Measurements from ENCODE around the gene FCRLB.

Gene FCRLB

DNA sequence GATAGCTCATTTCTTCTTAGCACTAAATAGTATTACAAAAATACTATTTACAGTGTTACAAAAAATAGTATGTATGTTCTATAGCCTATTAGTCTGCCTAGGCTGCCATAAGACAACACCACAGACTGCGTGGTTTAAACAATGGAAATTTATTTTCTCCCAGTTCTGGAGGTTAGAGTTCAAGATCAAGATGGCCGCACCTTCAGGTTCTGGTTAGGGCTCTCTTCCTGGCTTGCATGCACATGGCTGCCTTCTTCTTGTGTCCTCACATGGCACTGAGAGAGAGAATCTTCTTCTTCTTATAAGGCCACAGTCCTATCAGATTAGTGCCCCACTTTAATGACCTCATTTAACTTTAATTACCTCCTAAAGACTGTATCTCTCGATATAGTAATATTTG is 48.9 kb downstream of the FCRLB start:
- Histone ChIP-seq H3K4me2 (ENCODE audit: low read depth, low read length) (peak overlapping the region; percentile 62), H3K9ac (ENCODE audit: low read length) (no peak overlapping the region), H3K36me3 (replicated peaks; ENCODE audit: insufficient read depth, low read length) (no peaks in the 10 kb centered on the region), H3K4me1 (ENCODE audit: low read length) (peaks cover 51% of the 10 kb centered on the region), H3K4me3 (ENCODE audit: low read length) (peak overlapping the region; percentile 24; the same call in 1 of the 2 replicates), H2AFZ (ENCODE audit: low read length) (no peak overlapping the region), H3K27ac (ENCODE audit: low read length) (peak overlapping the region; percentile 74; the same call in 1 of the 2 replicates), H3F3A (ENCODE audit: insufficient read depth, low read length) (peaks cover 32% of the 10 kb centered on the region), H3K9me3 (replicated peaks; ENCODE audit: insufficient read depth, low read length) (no peaks in the 10 kb centered on the region), H4K20me1 (ENCODE audit: insufficient read depth, low read length) (no peaks in the 10 kb centered on the region), H3K79me2 (ENCODE audit: low read length) (peaks cover 92% of the 10 kb centered on the region), H3K27me3 (replicated peaks; ENCODE audit: insufficient read depth, low read length) (no peaks in the 10 kb centered on the region), H3K9me2 (replicated peaks; ENCODE audit: insufficient read depth, low read length) (no peaks in the 10 kb centered on the region)
- no peak for TF ChIP-seq EZH2phosphoT487 (IDR thresholded peaks at IDR 0.05; ENCODE audit: low read length)
- TF ChIP-seq, protein P1, sequence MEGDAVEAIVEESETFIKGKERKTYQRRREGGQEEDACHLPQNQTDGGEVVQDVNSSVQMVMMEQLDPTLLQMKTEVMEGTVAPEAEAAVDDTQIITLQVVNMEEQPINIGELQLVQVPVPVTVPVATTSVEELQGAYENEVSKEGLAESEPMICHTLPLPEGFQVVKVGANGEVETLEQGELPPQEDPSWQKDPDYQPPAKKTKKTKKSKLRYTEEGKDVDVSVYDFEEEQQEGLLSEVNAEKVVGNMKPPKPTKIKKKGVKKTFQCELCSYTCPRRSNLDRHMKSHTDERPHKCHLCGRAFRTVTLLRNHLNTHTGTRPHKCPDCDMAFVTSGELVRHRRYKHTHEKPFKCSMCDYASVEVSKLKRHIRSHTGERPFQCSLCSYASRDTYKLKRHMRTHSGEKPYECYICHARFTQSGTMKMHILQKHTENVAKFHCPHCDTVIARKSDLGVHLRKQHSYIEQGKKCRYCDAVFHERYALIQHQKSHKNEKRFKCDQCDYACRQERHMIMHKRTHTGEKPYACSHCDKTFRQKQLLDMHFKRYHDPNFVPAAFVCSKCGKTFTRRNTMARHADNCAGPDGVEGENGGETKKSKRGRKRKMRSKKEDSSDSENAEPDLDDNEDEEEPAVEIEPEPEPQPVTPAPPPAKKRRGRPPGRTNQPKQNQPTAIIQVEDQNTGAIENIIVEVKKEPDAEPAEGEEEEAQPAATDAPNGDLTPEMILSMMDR (IDR thresholded peaks at IDR 0.05; ENCODE audit: low read length), result no peak
- TF ChIP-seq EZH2 (optimal IDR thresholded peaks at IDR 0.05; ENCODE audit: low read depth, low read length), result no peak
- DNase-seq, result no peak

GRCh38 chr1:161771161-161771560 is 49.8 kb downstream of the FCRLB start:
- Histone ChIP-seq H3K9me2 (replicated peaks; ENCODE audit: insufficient read depth, low read length) (no peaks in the 10 kb centered on the region), H3K4me1 (ENCODE audit: low read length) (peaks cover 59% of the 10 kb centered on the region), H3K27me3 (replicated peaks; ENCODE audit: insufficient read depth, low read length) (no peaks in the 10 kb centered on the region), H3K4me3 (ENCODE audit: low read length) (peak overlapping the region; percentile 24), H3K27ac (ENCODE audit: low read length) (peak overlapping the region; percentile 74; the same call in 1 of the 2 replicates), H3K9ac (ENCODE audit: low read length) (peak overlapping the region; percentile 11; the same call in 1 of the 2 replicates), H3F3A (ENCODE audit: insufficient read depth, low read length) (peaks cover 36% of the 10 kb centered on the region), H4K20me1 (ENCODE audit: insufficient read depth, low read length) (no peaks in the 10 kb centered on the region), H3K4me2 (ENCODE audit: low read depth, low read length) (peak overlapping the region; percentile 62), H3K36me3 (replicated peaks; ENCODE audit: insufficient read depth, low read length) (no peaks in the 10 kb centered on the region), H3K79me2 (ENCODE audit: low read length) (peaks cover 96% of the 10 kb centered on the region), H2AFZ (ENCODE audit: low read length) (no peak overlapping the region), H3K9me3 (replicated peaks; ENCODE audit: insufficient read depth, low read length) (no peaks in the 10 kb centered on the region)
- TF ChIP-seq EZH2phosphoT487 (IDR thresholded peaks at IDR 0.05; ENCODE audit: low read length), result no peak
- TF ChIP-seq EZH2 (optimal IDR thresholded peaks at IDR 0.05; ENCODE audit: low read depth, low read length), result no peak
- TF ChIP-seq, protein P1 (IDR thresholded peaks at IDR 0.05; ENCODE audit: low read length), result no peak
- DNase-seq, result peak; percentile 52

DNA sequence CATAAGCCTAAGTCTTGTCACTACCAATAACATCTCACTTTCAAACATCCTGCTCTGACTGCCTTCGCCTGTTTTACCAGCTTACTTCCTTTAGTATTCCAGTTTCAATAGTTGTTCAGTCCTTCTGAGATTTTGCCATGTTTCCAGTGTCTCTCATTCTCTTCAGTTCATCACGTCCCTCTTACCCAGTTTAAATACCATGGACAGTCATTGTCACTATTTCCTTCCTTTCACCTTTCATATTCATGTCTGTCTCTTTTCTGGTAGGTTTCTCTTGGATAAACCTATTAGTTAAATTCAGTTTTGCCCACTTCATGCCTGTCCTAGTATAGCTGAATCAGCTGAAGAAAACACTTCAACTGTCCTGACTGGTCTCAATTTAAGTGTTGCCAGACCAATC is 50.6 kb downstream of the FCRLB start:
- DNase-seq, result no peak
- Histone ChIP-seq H3K9me3 (replicated peaks; ENCODE audit: insufficient read depth, low read length) (no peaks in the 10 kb centered on the region), H2AFZ (ENCODE audit: low read length) (no peak overlapping the region), H3K79me2 (ENCODE audit: low read length) (peaks cover 96% of the 10 kb centered on the region), H3K27ac (ENCODE audit: low read length) (peak overlapping the region; percentile 74), H3K36me3 (replicated peaks; ENCODE audit: insufficient read depth, low read length) (no peaks in the 10 kb centered on the region), H3K4me2 (ENCODE audit: low read depth, low read length) (peak overlapping the region; percentile 62), H3K9ac (ENCODE audit: low read length) (peak overlapping the region; percentile 11; the same call in 1 of the 2 replicates), H3K4me1 (ENCODE audit: low read length) (peaks cover 65% of the 10 kb centered on the region), H3K4me3 (ENCODE audit: low read length) (peak overlapping the region; percentile 24), H3F3A (ENCODE audit: insufficient read depth, low read length) (peaks cover 44% of the 10 kb centered on the region), H3K27me3 (replicated peaks; ENCODE audit: insufficient read depth, low read length) (no peaks in the 10 kb centered on the region), H4K20me1 (ENCODE audit: insufficient read depth, low read length) (no peaks in the 10 kb centered on the region), H3K9me2 (replicated peaks; ENCODE audit: insufficient read depth, low read length) (no peaks in the 10 kb centered on the region)
- no peak for TF ChIP-seq EZH2phosphoT487 (IDR thresholded peaks at IDR 0.05; ENCODE audit: low read length)
- TF ChIP-seq EZH2 (optimal IDR thresholded peaks at IDR 0.05; ENCODE audit: low read depth, low read length), result no peak
- TF ChIP-seq, protein P1 (IDR thresholded peaks at IDR 0.05; ENCODE audit: low read length), result no peak
